LNCaP clone FGC (cell line): ENCODE data around the gene CCDC188.

Experiments
- DNase-seq: peaks from one replicate; pipeline ENCODE4 v3.0.0-alpha.2; 2011; ENCODE audit warnings: low read depth
- H3K4me3 ChIP-seq: 2 replicates; pipeline ENCODE4 v1.5.1; 2011; ENCODE audit warnings: mild to moderate bottlenecking, low read depth, low read length, control low read depth
- CTCF ChIP-seq: IDR thresholded peaks from 2 replicates; pipeline ENCODE4 v1.5.1; 2012; ENCODE audit warnings: mild to moderate bottlenecking; ENCODE audit not compliant: control insufficient read depth, insufficient read depth; ENCODE audit errors: extremely low read depth

CCDC188 gene

GRCh38 chr22:20188567-20188877 is 37.7 kb upstream of the CCDC188 start:
- no peak overlapping the region for H3K4me3 ChIP-seq
- no peak for TF ChIP-seq CTCF
- no peak for DNase-seq

GRCh38 chr22:20187777-20188566 is 37.1 kb upstream of the CCDC188 start:
- no peak for TF ChIP-seq CTCF
- no peak overlapping the region for H3K4me3 ChIP-seq
- DNase-seq, result no peak

- no peak for DNase-seq
- no peak overlapping the region for H3K4me3 ChIP-seq
- no peak for TF ChIP-seq CTCF
Observed at GRCh38 chr22:20186871-20187546, 36.2 kb upstream of the CCDC188 start.

GRCh38 chr22:20186183-20186870 is 35.5 kb upstream of the CCDC188 start:
- no peak overlapping the region for H3K4me3 ChIP-seq
- no peak for TF ChIP-seq CTCF
- no peak for DNase-seq

- no peak overlapping the region for H3K4me3 ChIP-seq
- no peak for DNase-seq
- no peak for TF ChIP-seq CTCF
Observed at GRCh38 chr22:20185750-20186149, 34.9 kb upstream of the CCDC188 start.

- TF ChIP-seq CTCF, result no peak
- DNase-seq, result no peak
- no peak overlapping the region for H3K4me3 ChIP-seq
Observed at GRCh38 chr22:20184501-20185165, 33.8 kb upstream of the CCDC188 start.
